HG02763 (cell line): ENCODE data around the gene MKS1.

Experiments used
- ATAC-seq: cut with Tn5 transposase; IDR thresholded peaks from one replicate; pipeline ENCODE4 v1.9.1; 2021; ENCODE audit warnings: mild to moderate bottlenecking, moderate library complexity; ENCODE audit not compliant: unreplicated experiment

MKS1 gene

DNA sequence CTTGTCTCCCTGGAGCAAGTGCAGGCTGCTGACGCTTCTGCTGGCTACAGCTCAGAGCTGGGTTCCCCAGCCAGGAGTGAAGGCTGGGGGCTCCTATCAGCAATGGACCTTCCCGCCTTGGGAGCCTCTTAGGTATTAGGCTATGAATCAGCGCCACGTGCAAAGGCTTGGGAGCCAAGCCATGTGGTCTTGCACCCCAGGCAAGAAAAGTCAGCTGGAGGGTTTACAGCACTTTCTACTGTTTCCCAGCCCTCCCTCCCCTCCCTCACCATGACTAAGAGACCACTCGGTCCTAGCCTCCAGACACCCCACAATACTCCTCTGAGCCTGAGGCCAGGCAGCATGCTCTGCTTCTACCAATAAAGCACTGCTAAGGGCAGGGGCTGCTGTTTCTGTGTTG lies 14.3 kb downstream of the MKS1 start:
- ATAC-seq: no peak

DNA sequence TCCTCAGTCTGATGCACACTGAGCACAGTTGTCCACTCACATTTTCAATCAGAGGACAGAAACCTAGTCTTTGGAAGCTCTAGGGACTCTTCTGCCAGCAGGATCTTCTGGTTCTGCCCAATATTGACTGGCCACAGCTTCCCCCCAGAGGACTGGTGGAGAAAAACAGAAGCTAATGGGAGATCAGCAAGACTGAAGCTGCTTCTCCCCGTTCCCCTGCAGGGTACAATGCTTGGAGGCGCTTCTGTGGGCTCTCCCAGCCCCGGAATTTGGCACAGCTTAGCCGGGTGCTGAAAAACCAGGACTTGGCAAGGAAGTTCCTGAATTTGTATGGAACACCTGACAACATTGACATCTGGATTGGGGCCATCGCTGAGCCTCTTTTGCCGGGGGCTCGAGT lies 16.2 kb downstream of the MKS1 start:
- ATAC-seq: no peak

GRCh38 chr17:58200024-58200633 lies 18.9 kb downstream of the MKS1 start:
- no peak for ATAC-seq

- ATAC-seq: no peak
These were observed 22.4 kb downstream of the MKS1 start for GRCh38 chr17:58196610-58197009.

- ATAC-seq: no peak
These were observed 23.4 kb downstream of the MKS1 start for GRCh38 chr17:58195518-58196123.

DNA sequence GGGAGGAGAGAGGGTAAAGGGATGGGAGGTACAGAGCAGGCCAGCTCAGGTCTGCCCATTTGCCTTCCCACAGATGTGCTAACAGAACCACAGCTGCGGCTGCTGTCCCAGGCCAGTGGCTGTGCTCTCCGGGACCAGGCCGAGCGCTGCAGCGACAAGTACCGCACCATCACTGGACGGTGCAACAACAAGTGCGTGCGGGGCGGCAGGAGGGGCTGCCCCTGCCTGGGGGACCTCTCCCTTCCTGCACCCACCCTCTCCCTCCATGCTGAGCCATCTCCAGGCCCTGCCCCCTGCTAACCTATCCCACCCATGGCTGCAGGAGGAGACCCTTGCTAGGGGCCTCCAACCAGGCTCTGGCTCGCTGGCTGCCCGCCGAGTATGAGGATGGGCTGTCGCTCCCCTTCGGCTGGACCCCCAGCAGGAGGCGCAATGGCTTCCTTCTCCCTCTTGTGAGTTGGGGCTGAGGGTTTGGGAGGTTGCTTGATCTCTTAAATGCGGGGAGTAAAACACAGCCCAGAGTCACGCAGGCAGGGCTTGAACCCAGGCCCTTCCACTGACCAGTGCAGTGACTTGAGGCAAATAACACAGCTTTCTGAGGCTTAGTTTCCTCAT lies 25.3 kb downstream of the MKS1 start:
- ATAC-seq: no peak

DNA sequence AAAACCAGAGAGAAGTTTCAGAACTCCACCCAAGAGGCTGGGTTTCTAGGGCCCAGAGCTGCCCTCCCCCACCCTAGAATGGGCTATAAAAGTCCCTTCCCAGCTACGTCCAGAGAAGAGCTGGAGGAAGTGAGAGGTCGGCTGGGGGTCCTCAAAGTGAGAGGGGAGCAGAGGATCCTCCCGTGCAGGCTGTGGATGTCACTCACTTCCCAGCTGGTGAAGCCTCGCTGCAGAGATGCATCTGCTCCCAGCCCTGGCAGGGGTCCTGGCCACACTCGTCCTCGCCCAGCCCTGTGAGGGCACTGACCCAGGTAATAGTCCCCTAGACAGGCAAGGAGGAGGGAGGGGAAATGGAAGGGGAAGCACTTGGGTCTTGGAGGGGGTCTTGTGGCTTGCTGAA lies 26.4 kb downstream of the MKS1 start, which contains the start of gene EPX:
Gene EPX, plus strand, starts transcription at position 115 of the 400 bp plus-strand sequence. Its CDS starts 121 bp downstream, at position 236.
- ATAC-seq: no peak

- ATAC-seq: no peak
These were observed 27.7 kb downstream of the MKS1 start for GRCh38 chr17:58191241-58191896.

DNA sequence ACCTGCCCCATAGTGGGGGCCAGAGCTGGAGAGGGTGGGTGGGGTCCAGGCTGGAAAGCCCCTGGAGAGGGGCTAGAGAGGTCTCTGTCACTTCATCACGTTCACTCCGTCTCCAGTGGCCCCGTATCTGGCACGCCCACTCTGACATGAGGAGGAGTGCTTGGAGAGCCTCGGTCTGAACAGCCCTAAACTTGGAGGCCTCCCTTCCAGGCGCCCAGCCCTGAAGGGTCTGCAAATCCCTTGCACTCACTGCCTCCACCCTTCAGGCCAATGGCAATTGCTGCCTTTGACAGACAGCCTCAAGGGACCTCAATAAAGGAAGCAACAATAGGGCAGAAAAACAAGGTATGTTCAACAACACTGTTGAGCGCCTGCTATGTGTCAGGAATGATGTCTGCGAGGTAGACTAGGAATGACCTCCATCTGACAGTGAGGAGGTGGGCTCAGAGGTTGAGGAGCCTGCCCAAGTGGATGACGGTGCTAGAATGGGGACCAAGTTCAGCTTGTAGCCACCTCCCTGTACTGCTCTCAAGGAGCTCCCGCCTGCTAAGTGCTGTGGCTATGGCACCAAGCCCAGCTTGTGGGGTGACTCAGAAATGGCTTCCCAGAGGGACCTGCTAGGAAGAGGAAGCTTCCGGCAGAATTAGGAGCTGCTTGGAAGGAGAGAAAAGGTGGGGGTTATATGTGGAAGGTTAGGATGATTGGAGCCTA lies 29.5 kb downstream of the MKS1 start:
- ATAC-seq: no peak

DNA sequence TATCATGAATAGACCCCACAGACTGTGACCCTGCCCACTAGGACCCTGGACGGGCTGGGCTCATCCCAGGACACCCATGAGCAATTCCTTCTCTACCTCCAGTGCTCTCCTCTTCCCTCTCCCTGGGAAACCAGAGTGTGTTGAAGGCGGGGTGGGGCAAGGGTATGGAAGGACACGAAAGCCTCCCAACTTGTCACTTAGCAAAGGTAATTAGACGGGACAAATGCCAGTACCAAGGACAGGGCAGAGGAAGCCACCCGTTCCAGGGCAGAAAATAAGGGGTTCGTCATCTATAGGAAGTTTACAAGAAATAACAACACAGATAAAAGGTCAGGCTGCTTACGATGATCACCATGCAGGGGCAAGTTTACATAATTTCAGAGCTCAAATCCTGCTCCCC lies 31.4 kb downstream of the MKS1 start:
- no peak for ATAC-seq

DNA sequence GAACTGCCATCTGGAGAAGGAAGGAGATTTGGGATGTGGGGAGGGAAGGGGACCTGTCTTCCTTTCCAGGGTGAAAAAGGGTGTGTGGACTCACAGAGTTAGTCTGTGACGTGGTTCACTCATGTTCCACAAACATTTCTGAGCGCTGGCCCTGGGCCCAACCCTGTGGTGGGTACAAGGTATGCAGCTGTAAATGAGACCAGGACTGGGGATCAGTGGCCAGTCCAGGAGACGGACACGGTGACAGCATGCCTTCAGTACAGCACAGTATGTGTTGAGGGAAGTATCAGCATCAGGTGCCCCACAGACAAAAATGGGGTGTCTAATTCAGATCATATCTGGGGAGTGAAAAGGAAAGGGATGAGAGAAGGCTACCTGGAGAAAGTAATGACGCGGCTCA lies 32.0 kb downstream of the MKS1 start:
- ATAC-seq: no peak

DNA sequence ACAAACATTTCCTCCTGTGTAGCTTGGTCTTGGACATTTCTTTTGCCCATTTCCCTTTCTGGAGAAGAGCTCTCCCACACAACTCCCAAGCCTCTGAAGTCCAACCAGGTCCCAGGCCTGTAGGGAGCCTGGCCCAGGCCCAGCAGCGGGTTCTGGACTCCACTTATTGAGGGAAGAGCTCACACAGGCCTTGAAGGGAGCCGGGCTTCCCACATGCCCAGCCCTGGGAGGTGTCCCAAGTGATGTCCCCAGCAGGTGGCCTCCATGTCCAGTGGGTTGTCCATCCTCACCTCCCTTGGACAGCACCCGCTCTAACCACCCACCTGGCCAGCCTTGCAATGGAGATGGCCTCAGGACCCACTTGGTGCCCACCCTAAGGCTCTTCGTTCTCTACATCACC lies 32.5 kb downstream of the MKS1 start:
- ATAC-seq: no peak

- ATAC-seq: no peak
These were observed 33.9 kb downstream of the MKS1 start for GRCh38 chr17:58184986-58185761.

DNA sequence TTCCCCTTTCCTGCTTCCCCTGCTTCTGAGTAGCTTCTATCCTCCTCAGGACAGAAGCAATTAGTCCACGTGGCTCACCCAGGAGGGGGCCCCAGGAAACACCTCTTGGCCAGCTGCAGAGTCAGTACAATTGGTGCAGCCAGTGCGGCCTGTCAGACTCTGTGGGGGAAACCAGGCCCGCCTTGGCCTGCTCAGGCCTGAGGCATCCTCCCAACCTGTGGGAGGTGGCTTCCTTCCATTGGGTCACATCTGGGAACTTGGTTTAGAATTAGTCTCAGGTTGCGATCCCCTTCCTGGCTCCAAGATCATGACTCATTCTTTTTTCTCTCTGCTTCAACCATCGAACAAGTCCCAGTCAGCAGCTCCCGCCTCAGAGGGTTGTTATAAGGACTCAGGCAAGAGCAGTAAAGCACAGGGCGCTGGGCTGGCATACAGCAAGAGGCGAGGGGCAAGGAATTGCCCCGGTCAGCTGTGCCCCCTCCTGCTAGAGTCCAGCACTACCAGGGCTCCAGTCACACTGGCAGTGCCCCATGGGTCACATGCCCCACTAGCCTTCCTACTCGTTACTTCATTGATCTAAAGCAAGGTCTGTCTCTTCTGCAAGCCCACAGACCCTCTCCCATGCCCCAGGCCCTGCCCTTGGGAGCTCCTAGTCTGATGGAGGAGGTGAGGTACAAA lies 34.6 kb downstream of the MKS1 start:
- no peak for ATAC-seq

- ATAC-seq: no peak
These were observed 35.5 kb downstream of the MKS1 start for GRCh38 chr17:58183514-58183913.

- no peak for ATAC-seq
These were observed 37.3 kb downstream of the MKS1 start for GRCh38 chr17:58181796-58182195.

GRCh38 chr17:58176200-58176599 lies 42.9 kb downstream of the MKS1 start:
- no peak for ATAC-seq

- ATAC-seq: no peak
These were observed 44.2 kb downstream of the MKS1 start for GRCh38 chr17:58174871-58175270.

DNA sequence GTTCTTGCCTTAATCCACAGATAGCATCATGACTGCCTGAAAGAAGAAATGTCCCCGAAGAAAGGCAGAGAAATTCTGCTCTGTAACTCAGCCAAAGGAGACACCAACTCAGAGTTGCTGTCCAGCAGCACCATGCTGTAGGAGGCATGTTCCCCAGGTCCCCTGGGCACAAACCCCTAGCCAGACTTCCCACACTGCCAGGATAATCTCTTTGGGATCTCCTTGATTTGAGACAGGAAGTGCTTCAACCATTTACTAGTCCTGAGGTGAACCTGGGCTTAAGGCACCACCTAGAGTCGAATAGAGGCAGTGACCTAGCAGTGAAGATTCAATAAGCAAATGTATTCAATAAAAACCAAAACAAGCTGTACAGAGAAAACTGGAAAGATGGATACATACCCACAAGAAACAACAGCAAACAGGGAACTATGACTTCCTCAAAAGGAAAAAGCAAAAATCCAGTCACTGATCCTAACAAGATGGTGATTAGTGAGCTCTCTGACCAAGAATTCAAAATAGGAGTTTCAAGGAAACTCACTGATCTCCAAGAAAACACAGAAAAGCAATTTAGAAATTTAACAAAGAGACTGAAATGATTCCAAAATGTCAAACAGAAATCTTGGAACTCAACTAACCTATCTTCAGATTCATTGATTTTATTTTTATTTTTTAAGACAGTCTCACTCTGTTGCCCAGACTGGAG lies 46.5 kb downstream of the MKS1 start:
- no peak for ATAC-seq
